DMS 273 (cell line): ENCODE data around the gene DNHD1.

Source experiments
- DNase-seq: peaks from one replicate; lab custom pipeline; 2025; ENCODE audit not compliant: unreplicated experiment; lab: John Stamatoyannopoulos, UW

DNHD1 gene, protein sequence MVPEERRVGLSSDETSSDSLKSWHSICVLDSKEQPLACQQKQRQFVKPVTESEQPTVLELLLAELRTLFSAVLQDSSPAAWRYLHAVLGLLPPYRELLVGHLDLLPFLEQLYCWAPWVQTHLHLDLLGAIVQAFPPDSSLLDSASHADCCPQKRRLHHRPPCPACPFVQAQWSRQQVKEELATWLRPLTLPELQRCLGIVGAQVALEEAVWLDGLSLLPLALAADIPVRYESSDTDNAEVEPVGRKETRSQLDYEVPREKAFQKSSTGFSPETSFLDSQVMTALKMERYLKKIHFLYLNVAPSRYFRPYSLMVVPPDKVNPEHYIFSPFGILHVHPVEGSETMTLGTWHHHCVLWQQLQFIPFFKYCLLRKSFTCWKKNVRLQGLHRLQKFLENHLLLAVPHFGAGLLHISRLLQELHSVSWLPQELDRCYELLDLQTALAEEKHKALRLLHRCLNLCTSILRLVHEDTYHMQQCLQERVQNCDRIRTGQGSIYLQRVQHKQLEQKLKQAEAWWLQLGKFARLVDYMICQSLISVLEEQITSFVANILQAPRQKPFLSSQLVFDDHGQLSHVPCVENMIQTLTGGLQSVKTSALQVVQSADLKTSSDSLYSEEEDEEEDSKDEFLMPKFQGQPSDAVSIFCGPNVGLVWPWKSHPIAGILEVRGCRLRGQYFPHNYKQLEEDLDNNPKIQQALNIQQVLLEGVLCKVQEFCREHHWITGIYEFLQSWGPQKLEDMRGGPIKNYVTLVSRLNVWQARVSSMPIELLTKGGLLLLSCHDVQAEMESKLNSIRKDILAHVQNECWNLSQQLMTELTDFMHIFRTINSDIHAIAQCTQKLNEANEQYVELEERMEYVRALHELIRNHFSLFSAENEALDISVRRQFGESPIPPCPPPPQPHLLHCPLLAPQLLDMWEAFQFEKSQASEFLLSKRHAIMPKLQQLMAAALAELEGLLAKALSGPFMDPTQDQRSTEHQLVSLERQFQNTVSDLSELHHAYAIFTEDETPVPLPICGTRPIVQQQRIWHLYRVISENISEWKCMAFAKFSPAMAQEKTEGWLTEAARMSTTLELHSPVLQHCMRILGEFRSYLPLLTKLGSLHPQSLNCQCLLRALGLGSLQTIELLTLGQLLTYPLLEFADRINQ (N-terminal part only)

DNA sequence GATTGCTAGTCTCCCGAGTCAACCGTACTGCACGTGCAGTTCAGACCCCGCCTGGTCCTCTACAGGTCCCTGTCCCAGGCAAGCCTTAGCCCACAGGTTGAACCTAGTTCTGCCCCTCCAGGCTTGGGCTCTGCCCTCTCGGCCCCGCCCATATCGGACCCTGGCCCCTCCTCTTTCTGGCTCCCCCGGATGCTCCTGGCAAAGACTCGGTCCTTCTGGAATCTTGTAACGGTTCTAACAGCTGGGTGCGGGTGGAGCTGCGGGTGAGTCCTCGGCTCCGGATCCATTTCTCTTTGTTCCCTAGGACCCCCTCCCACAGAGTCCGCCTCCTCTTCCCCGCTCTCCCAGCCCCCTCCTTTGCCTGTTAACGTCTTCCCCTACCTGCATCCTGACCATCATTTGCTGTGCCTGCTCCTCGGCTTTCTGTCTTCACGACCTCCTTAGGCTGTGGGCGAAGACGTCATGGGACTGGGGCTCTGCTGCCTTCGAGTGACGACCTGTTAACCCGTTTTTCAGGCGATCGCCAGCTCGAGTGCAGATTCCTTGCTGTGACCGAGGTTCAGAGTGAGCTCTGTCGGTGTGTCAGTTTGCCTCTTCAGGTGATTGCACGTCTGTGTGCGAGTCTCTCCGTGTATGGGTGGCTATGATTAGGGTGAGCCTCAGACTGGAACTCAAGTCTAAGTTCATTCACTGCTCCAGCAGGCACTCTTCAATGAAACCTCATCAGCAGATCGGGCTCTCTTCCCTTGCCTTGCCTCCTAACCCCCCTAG, at the start of gene DNHD1:
Gene DNHD1 (plus strand): TSS at position 212 of the 771 bp plus-strand sequence. CDS start 936 bp downstream, outside the sequence.
- no peak for DNase-seq

DNA sequence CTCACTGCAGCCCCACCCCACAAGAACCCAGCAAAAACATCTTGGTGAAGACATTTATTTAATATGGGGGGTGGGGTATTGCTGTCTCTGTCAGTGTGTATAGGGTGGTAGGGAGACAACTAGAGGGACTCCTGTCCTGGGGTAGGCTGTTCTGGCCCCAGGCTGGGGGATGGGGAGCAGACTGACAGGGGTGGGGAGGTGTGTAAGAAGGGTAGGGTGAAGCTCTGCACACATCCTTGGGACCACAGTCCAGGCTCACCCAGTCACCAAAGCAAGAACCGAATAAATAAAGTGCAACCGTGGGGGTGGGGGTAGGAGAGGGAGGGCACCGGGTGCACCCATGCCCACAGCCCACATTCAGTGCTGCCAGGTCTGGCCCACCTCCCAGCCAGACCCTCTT, 48.5 kb upstream of the DNHD1 start:
- no peak for DNase-seq

DNA sequence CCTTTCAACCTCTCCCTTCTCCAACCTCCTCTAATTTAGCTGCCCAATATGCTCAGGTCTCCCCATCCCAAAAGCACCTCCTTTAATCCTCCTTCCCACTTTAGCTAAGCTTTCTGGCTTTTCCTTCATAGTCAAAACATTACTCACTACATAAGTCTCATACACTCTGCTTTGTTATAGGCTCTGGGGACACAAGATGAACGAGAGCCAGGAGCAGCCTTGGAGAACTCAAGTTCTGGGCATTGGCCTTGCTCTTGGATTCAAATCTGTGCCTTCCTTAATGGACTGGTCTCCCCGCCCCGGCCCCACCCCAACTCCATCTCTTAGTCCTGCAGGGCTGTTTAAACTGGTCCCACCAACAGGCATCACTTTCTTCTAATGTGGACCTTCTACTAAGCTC, 44.9 kb upstream of the DNHD1 start:
- DNase-seq, result no peak

DNA sequence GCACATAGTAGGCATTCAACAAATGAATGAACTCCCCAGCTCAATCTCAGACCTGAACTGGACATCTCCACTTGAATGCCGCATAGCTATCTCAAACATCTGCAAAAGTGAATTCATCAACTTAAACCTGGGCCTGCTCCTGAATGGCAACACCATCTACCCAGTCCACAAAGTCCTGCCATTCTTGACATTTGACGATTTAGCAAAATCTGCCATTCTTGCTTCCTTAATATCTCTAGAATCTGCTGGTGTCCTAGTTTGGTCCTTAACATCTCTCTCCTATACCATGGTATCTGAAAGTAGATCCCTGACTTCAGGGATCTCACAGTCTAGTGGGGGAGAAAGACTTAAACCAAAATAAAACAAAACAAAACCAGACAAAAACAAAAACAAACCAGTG, 43.9 kb upstream of the DNHD1 start:
- DNase-seq, result no peak

DNA sequence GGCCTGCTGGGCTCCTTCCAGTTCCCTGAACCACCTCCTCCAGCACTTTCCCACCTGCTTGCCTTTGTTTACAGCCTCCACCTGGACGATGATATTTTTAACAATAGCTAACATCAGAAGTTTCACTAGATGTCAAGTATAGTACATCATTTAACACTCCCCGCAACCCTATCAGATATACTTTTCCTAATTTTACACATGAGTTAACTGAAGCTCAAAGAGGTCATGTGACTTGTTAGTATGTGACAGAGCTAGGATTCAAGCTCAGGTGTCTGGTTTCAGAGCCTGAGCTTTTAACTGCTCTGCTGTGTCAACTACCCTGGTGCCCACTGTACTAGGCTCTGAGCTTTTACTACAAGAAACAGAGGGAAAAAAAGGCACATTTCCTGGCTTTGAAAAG, 42.0 kb upstream of the DNHD1 start:
- no peak for DNase-seq

DNA sequence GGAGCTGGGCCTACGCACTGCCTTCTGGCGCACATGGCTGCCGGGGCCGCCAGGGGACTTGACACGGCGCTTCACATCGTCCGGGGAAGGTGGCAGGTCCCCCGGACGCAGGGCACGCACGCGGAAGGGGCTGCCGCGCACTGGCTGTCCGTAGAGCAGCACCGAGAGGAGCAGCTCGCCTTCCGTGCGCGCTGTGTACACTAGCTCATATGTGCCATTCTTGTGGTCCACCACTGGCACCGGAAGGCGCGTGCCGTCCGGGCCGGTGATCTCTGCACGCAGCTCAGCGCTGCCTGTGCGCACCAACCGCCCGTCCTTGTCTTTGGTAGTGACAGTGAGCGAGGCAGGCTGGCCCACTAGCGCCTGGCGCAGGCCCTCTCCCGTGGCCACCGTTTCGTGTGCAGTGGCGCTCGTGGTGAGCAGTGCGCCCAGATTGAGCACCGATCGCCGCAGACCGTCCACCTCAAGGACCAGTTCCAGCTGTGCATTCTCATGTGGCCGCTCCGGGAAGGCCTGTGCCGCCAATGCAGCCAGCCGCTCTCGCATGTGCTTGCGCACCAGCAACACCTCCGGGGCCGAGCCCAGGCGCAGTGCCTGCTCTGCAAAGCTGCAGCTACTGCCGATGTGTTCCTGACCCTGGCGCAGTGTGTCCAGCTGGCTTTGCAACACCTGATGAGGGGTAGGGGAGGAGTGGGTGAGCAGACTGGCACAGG, 40.6 kb upstream of the DNHD1 start:
- no peak for DNase-seq

DNA sequence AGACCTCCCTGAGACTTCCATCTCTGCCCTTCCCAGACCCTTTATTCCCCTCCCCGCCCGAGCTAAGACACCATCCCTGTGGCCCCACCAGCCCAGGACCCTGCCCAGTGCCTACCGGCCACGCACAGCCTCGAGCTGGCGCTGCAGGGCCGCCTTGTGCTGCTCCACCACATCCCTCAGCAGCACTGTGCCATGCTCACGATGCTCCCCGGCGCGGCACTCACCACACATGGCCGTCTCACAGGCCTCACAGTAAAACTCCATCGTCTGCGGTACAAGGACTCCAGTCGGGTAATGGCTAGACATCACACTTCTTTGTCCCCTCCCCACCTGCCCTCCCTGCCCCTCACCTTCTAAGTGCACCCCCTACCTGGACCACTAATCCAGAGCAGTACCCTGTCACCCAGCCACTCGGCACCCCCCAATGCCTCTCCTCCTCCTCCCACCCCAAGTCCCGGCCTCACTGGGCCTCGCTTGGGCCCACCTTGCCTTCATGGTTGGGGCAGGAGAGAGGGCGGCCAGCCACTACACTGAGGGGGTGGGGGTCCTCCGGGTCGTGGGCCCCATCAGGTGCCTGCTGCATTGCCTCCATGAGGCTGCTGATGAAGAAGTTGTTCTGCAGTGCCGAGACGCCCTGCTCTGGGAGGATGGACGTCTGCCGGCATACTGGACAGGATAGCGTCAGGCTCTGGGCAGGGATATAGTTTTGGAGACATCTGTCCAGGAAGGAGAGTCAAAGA, 39.3 kb upstream of the DNHD1 start:
- no peak for DNase-seq

DNA sequence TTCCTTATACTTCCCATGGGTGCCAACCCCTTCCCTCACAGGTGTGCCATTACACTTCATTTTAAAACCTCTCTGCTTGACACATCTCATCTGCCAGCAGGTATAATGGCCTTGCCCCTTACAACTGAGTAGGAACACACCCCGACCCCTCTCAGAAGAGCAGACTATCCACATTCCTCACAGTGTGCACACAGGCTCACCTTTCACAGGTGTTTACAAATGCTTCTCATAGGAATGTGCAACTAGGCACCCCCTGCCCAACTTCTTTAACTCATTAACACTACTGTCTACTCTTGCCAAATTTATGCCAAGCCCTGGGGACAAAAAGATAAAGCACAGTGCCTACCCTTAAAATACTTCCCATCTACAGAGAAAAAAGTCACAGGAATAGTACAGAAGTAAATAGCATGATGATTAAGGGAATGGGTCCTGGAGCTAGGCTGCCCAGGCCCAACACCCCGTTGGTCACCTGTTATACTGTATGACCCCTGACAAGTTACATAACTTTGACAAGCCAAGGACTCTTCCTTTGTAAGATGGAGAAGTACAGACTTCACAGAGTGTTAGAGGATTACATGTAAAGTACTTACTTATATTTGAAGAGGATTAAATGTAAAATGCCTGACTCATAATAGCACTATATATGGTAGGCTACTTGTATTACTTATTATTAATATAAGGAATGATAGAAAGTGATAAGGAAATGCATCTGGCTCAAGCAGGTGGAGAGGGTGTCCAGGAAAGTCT, 38.6 kb upstream of the DNHD1 start:
- DNase-seq, result no peak

DNA sequence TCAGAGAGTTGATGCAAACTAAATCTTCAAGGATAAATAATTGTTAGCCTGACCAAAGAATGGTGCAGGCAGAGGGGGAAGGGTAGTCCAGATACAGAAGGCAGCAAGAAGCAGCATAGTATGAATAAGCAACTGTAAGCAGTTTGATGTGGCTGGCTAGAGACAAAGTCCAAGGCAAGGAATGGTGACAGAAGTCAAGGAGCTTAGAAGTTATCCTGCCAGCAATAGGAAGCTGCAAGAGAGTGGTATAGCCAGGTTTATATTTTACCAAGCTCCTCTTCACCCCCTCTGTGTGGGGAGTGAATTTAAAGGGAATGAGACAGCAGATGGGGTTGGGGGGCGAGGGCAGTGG, 38.0 kb upstream of the DNHD1 start:
- no peak for DNase-seq

DNA sequence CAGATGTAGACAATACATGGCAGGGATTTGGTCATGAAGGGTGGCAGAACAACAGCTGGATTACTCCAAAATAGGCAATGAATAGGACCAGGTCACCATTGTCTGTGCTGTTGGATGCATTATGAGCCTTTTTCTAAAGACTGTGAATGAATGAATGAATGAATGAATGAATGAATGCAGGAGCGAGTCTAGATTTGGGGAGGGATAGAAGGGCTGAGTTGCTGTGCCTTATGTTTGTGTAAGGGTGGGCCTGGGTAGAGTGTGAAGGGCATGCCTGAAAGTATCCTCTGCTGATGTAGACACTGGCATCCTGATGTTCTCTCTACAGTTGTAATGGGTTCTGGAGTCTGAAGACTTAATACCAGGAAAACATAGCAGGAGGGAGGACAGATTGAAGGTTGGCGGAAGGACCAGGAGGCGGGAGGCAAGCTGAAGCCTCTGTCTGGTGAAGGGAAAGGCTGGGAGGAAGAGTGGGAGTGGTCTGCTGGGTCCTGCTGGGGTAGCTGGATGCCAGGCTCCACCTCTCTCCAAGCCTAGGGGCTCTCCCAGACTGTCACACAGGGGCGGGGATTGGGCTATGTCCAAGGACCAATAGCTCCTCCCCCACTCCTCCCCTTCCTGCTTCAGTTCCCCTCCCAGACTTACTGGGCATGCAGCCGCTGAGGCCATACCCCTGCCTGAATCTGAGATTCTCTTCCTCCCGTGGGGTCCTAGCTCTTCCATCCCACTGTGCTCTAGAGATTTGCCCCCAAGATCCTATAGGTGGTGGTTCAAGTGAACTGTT, 28.2 kb upstream of the DNHD1 start:
- peak; percentile 60 for DNase-seq

DNA sequence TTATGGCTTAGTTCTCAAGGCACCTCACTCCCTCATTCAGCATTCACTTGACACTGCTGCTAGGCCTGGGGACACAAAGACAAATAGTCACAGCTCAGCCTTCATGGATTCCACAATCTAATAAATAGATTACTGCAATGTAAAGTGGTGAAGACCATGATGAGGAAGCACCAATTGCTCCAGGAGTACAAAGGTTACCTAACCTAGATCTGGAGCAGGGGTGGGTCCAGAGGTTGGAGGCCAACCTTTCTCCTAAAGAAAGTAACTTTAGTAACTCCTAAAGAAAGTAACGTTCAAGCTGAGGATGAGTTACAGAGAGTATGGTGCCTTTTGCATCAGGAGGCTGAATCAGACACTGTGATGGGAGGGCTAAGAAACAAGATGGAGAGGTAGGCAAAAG, 27.5 kb upstream of the DNHD1 start:
- no peak for DNase-seq

DNA sequence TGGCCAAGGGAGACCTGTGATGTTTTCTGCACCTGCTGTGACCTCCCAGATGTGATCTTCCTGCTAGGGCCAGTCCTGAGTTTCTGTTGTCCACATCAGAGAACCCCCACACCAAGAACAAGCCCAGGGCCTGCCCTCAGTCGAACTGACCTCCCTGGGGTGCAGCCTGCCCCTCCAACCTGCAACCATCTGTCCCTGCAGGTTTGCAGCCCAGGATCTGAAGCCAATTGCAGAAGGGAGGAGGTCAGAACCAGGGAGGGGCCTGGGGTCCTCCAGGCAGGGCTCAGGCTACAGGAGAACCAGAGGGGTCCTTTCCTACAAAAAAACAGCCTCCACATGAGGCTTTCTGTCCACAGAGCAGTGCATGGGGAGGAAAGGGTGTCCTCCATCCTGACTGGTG, 24.1 kb upstream of the DNHD1 start:
- no peak for DNase-seq

DNA sequence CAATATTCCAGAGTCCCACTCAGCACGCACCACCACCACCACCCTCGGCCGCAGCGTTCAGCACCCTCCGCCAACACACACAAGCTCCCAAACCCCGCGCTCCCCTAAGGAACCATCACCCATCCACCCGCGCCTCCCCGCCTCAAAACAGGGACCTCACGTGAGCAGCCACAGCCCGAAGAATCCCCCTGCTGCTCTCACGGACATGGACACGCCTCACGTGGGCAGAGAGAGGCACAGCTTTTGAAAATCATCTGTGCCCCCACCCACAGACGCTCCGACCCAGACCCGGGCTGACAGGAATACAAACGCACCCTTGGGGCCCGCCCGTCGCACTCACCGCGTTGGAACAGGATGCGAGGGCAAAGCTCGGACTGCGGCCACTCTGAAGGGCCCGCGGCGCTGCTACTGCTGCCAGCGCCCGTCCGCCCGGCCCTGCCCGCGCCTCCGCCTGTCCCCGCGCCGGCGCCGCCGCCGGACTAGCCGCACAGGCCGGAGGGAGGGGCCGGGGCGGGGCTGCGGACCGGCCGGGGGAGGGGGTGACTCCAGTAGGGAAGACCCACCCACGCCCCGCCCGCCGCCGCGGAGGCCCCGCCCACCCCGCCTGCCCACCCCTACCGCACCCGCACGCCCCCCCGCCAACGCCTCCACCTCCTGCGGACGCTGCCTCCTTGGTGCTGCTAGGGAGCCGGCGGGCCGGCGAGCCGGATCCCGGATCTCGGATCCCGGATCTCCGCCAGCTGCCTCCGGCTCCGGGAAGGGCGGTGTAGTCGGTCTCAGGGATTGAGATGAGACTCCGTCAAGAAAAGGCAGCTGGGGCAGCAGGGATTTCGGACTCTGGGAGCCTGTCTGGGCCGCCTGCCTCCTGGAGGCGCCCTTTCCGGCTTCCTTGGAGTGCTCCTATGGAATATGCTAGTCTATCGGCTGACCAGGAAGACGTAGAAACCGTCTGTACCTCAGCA, 23.3 kb upstream of the DNHD1 start, which contains the start of gene TRIM3:
Gene TRIM3 (minus strand): TSS at position 491 of the 962 bp plus-strand sequence. CDS start 8,246 bp downstream, outside the sequence.
- peak; percentile 88 for DNase-seq

DNA sequence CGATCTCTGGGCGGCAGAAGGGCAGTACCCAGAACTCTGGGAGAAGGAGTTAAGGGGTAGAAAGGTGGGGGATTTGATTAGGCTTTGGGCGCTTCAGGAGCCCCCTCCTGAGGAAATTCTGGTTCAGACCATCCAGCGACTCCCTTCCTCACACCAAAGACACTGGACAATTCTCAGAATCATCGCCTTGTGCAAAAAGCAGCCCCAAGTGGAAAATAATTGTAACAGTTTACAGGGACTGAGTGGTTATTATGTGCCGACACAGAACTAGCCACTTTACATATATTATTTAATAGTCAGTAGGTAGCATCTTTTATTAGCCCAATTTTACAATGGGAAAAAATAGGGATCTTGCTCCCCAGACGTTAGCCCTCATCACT, 22.7 kb upstream of the DNHD1 start:
- no peak for DNase-seq

DNA sequence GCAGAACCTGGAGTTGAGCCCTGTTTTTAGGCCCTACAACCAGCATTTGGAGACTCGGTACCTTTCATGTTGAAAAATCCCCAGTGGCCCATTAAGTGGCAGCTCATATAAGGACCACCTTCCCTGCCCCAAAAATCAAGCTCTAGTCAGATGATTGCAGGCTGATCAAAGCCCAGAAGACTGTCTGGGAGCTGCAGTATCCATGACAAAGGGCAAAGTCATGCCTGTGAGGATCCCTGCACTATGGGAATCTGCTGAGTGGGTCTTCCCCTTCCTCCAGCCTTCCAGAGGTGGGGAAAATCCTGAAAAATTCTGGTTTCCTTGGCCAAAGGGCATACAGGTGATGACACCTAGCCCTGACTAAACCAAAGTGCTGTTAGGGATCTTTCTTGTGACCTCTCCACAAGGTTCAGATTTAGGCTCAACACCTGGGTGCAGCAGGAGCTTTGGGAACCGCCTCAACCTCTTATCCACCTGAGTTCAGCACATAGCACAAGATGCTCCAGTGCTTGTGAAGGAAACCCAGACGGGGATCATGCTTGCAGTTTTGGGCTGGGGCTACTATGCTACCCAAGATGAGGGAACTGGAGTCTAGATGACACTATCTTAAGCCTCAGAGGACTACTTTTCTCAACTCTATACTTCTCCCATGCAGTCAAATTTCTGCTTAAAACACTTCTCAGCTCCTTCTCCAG, 22.1 kb upstream of the DNHD1 start:
- DNase-seq, result peak; percentile 31

DNA sequence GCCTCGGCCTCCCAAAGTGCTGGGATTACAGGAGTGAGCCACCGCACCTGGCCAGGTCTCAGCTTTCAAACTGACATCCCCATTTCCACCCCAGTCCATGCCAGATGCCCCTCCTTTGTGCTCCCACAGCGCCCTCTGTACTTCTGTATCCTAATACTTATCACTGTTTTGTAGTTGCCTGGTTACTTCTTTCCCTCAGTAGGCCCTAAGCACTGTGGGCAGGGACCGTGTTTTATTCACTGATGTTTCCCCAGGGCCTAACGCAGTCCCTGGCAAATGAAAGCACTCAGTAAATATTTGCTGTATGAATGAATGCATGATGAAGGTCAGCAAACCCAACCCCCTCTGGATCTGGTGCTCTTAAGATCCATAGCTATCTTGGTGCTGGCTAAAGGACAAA, 21.1 kb upstream of the DNHD1 start:
- peak; percentile 28 for DNase-seq
